NCI-H524 treated with DMSO at 0.1 percent for 48 hours (cell line): ENCODE data around the gene HLA-DPA1.
"Not testable (repeated sequence)": the region's sequence is repeated elsewhere in the genome, so short reads cannot be mapped to it uniquely, and the experiment has no call there.

Experiments
- DNase-seq: peaks from one replicate; lab custom pipeline; 2025; lab: John Stamatoyannopoulos, UW

Gene HLA-DPA1

GRCh38 chr6:33064723-33065122 lies 8.7 kb downstream of the HLA-DPA1 start:
- no peak for DNase-seq

DNA sequence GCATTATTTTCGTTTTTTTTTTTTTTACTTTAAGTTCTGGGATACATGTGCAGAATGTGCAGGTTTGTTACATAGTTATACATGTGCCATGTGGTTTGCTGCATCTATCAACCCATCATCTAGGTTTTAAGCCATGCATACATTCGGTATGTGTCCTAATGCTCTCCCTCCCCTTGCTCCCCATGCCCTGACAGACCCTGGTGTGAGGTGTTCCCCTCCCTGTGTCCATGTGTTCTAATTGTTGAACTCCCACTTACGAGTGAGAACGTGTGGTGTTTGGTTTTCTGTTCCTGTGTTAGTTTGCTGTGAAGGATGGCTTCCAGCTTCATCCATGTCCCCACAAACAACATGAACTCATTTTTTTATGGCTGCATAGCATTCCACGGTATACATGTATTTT lies 10.0 kb downstream of the HLA-DPA1 start:
- DNase-seq = not testable (repeated sequence)

- no peak for DNase-seq
These were observed 11.5 kb downstream of the HLA-DPA1 start for GRCh38 chr6:33061987-33062386.

DNA sequence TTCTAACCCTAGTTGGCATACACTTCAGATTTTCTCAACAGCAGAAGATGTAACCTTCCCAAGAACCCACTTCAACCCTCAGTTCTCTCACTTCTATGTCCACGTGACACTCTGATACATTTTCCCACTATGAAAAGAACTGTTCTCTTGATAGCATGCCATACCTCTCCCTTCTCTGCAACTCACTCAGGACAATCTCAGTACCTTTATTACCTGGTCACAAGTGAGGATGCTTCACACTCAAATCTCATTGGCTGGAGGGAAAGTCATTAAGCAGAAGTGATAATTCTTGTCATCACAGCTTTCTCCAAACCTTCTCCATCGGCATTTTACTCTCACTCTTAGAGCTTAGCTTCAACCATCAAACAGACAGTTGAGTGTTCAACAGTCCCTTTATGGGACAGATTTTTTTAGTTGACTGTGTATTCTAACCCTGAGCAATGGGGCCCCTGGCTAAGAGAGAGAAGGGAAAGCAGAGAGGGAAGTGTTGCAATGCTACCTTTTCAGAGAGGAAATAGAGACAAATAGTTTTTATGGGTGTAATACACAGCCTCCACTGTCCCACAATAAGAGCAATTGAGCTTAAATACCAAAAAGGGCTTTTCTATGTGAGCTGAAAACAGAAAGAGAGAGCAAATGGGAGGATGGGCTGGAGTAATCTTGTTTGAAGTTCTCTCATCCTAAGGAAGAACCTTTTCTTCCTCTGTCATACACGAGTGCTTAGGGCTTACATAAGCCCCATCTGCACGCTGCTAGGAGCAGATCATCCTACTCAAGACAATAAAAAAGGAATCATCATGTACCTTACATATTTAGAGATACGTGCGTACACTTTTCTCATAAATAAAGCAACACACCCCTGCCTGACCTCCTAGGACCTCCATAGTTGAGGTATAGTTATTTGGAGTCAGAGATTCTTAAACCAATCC lies 16.0 kb downstream of the HLA-DPA1 start:
- DNase-seq = no peak

DNA sequence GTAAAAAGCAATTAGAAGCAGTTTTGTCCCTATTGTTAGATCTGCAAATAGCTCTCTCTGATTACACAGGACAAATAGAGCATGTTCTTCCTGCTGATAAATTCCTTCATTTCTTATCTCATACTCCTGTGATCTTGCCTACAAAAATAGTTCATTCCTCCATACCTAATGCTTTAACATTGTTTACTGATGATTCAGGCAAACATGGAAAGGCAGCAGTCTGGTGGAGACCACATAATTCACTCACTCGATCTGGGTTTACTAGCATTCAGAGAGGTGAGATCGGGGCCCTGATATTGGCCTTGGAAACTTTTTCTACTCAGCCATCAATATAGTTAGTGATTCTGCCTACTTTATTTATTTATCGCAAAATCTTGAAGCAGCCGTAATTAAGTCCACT lies 20.2 kb downstream of the HLA-DPA1 start:
- no peak for DNase-seq

GRCh38 chr6:33052627-33053026 lies 20.8 kb downstream of the HLA-DPA1 start:
- DNase-seq = no peak

DNA sequence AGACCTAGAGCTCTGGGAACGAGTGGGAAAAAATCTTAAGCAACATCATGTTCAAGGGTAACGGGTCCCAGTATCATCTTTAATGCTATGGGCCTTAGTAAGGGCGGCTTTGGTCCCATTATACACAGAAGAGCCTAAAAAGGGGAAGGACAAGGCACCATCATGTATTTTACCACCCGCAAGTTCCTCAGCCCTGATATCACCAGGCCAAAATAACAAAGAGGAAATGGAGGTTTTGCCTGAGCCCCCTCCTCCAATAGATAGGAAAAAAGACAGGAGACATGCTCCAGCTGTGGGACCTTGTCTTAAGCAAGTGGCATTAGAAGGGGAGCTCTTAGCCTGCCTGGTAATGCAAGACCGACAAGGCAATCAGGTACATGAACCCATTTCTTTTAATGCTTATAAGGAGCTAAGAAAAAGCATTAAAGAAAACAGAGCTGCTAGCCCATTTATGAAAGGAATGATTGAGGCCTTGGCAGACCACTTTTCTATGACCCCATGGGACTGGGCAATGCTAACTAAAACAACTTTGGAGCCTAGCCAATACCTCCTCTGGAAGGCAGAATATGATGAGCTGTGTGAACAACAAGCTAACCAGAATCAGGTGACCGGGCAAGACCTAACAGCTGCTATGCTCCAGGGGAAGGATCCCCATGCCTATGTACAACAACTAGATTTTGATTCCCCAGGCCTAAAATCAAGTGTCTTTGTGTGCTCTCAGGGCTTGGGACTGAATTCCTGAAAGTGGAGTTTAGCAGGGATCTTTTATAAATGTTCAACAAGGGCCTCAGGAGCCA lies 23.2 kb downstream of the HLA-DPA1 start:
- DNase-seq = no peak

DNA sequence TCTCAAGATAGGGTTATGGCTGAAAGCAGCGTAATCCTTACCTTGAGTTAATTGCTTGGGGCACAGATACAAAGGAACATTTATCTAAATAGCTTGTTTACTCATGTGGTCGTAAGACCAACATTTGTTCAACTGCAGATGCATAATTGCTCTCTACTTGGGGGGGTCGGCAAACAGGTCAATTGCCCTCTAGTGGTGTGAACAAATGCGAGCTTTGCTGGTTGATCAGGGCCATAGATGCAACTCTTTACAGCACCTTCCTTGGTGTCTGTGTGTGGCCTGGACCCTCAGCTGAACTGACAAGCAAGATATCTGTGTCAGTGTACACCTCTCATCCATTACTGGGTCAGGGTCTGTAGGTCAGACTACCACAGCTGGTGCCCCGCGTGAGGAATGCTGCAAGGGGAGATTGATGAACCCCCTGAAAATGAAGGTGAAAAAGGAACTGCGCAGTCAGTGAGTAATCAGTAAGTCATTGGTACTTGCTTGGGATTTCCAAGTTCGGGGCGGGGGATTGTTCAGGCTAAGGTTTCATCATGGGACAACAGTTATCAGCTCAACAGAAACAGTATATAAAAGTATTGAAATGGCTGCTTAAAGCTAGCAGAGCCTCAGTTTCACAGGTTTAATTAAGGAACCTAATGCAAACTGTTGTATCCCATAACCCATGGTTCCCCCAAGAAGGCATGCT lies 24.0 kb downstream of the HLA-DPA1 start:
- DNase-seq = no peak

DNA sequence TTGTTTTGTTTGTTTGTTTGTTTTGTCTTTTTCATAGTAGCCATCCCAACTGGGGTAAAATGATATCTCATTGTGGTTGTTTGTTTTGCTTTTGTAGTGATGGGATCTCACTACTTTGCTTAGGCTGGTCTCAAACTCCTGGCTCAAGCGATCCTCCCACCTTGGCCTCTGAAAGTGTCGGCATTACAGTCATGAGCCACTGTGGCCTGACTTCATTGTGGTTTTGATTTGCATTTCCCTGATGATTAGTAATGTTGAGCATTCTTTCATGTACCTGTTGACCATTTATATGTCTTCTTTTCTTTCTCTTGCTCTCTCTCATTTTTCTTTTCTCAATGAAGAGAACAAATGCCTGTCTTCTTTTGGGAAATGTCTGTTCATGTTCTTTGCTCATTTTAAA lies 33.3 kb downstream of the HLA-DPA1 start:
- no peak for DNase-seq

DNA sequence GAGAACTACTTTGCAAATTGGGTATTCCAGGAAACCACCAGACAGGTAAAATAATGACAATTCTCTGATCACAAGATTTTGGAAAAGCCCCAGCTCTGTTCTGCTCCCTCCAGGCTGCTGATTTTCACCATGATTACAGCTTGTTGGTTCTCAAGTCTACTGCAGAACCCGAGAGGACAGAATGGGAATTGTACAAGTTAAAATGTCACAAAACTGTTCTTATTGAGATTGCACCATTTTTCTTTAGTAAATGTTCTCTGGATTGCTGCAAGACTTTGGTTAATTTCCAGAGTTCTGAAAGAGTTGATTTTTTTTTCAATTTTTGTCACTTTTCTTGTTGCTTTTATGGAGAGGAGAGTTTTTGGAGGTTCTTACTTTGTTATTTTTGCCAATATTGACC lies 36.9 kb downstream of the HLA-DPA1 start:
- no peak for DNase-seq

GRCh38 chr6:33034554-33034953 lies 38.9 kb downstream of the HLA-DPA1 start:
- DNase-seq = no peak

DNA sequence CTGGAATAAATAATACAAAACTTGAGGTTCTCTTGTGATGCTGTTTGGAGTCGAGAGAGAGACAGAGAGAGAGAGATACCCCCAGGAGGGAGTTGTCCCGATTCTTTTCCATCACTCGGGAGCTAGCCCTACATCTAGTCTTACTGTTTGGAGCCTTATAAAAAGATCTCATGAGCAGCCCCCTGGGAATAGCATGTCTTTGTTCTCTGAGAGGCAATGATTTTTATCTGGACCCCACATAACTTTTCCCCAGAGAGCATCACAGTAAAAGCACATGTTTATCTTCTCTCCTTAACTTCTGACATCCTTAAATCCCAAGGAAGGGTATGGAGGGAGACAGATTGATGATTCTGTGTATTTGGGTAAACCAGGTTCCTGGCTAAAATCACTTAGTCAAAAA lies 43.2 kb downstream of the HLA-DPA1 start:
- no peak for DNase-seq

- no peak for DNase-seq
These were observed 43.9 kb downstream of the HLA-DPA1 start for GRCh38 chr6:33029328-33030184.

- DNase-seq = no peak
These were observed 45.1 kb downstream of the HLA-DPA1 start for GRCh38 chr6:33028220-33028849.

- no peak for DNase-seq
These were observed 48.9 kb downstream of the HLA-DPA1 start for GRCh38 chr6:33024521-33024920.

GRCh38 chr6:33023536-33023935 lies 49.9 kb downstream of the HLA-DPA1 start:
- no peak for DNase-seq

- DNase-seq = no peak
These were observed 51.5 kb downstream of the HLA-DPA1 start for GRCh38 chr6:33021917-33022316.

GRCh38 chr6:33019372-33019771 lies 54.1 kb downstream of the HLA-DPA1 start:
- no peak for DNase-seq

DNA sequence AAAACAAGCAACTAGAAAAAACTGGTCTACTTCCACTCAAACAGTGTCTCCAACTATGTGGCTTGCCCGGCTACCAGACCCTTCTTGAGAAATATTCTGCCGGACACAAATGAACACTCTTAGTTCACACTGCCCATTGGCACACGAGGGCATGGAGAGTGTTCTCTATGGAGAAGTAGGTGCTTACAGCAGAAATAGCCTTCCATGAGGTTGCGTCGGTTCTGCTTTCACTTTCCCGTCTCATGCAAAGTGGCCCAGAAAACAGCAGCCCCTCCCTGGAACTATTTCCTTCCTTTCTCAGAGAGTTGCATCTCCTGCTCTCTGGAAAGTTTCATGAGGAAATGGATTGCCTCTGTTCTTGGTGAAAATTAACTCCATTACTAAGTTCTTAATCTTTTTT lies 54.5 kb downstream of the HLA-DPA1 start:
- no peak for DNase-seq

GRCh38 chr6:33018418-33018817 lies 55.0 kb downstream of the HLA-DPA1 start:
- DNase-seq = no peak
